ENCODE measurements around the gene LDHD. TPM values are rescaled to one million over a fixed set of nuclear protein-coding genes. Genes with fewer than 3 reads are reported as not detected.

The LDHD gene
- total RNA-seq, 1 donor from 2014 or later = 0.31 TPM

Other genes with a start within 250 kb of the LDHD start
- 18.7 TPM for gene WDR59, start 131.7 kb downstream of the LDHD start, total RNA-seq
- 19.5 TPM for gene ZNRF1, start 117.8 kb downstream of the LDHD start, total RNA-seq
- 64.4 TPM for gene ZFP1, start 31.7 kb upstream of the LDHD start, total RNA-seq
- not detected for gene CTRB2, start 90.4 kb upstream of the LDHD start, total RNA-seq
- gene CTRB1, start 102.2 kb upstream of the LDHD start, total RNA-seq = not detected
- gene BCAR1, start 134.8 kb upstream of the LDHD start, total RNA-seq = 15.4 TPM